K562 (cell line): ENCODE measurements around the gene OGT. TPM values are rescaled to one million over a fixed set of nuclear protein-coding genes. Genes with fewer than 3 reads are reported as not detected.

Source experiments
- ATAC-seq: fragments of 200-7000 bp; cut with Tn5 transposase; 3 replicates; pipeline ENCODE4 v1.9.1; 2020; ENCODE audit warnings: moderate library complexity
- BruUV-seq: library from RNA; stranded (reverse); fragments of 400-500 nt; replicated peaks from 2 replicates; lab custom pipeline; 2021; lab: Mats Ljungman, UMichigan
- CTCF ChIA-PET: fragments of 300-600 bp; formaldehyde crosslinking; extraction: SDS; loops from one replicate; lab custom pipeline; 2021; ENCODE audit warnings: low intra/inter-chr PET ratio; lab: Yijun Ruan, JAX
- POLR2A ChIA-PET: fragments of 300-600, 350-650 bp; sonication (Branson Sonifier 250); formaldehyde crosslinking; extraction: SDS; loops from one replicate; lab custom pipeline; 2021; ENCODE audit warnings: antibody characterized with exemption, inconsistent platforms; lab: Yijun Ruan, JAX
- DNase-seq, 4 experiments: peaks; one replicate each; pipeline versions ENCODE4 v3.0.0 to v3.0.0-alpha.2; 2011 to 2018; ENCODE audit warnings: low spot score in 3 of 4, mixed read lengths in 3 of 4; ENCODE audit errors: extremely low read depth in 1 of 4
- FAIRE-seq: peaks from 2 replicates; lab custom pipeline; 2011; peaks lifted over from hg19 to GRCh38; lab: Jason Lieb, UNC
- H2AFZ ChIP-seq: 2 replicates; pipeline ENCODE4 v1.6.0; 2011; ENCODE audit warnings: low read depth, low read length, control low read depth, inconsistent platforms
- H3K27ac ChIP-seq: fragments of 200-600 bp; 3 replicates; pipeline ENCODE4 v1.8.0; 2011; ENCODE audit warnings: low read depth, mild to moderate bottlenecking, control low read depth, inconsistent platforms, low read length, moderate library complexity, mixed read lengths; ENCODE audit errors: extremely low read depth
- H3K27me3 ChIP-seq, 2 experiments: fragments of 300-600 bp in 1 of 2; 2 replicates in 1 of 2; 3 replicates in 1 of 2; pipeline versions ENCODE4 v1.6.0 to v1.8.0; 2011; ENCODE audit warnings: inconsistent platforms in 2 of 2, low read length in 2 of 2, mild to moderate bottlenecking in 1 of 2, mixed read lengths in 1 of 2, moderate library complexity in 1 of 2; ENCODE audit not compliant: control insufficient read depth in 2 of 2, insufficient read depth in 2 of 2
- H3K36me3 ChIP-seq: fragments of 300-600 bp; 3 replicates; pipeline ENCODE4 v1.8.0; 2011; ENCODE audit warnings: mild to moderate bottlenecking, low read length, inconsistent platforms; ENCODE audit not compliant: control insufficient read depth, insufficient read depth
- H3K4me1 ChIP-seq, 2 experiments: fragments of 200-600 bp in 1 of 2; replicated peaks in 1 of 2; 2 replicates in 1 of 2; 3 replicates in 1 of 2; pipeline versions ENCODE4 v1.5.1 to v1.8.0; 2011; ENCODE audit warnings: inconsistent platforms in 2 of 2, low read length in 2 of 2, mild to moderate bottlenecking in 1 of 2, mixed read lengths in 1 of 2, moderate library complexity in 1 of 2; ENCODE audit not compliant: control insufficient read depth in 2 of 2, insufficient read depth in 2 of 2
- H3K4me2 ChIP-seq: 2 replicates; pipeline ENCODE4 v1.6.1; 2011; ENCODE audit warnings: low read length, control low read depth, inconsistent platforms, mixed read lengths; ENCODE audit not compliant: insufficient read depth
- H3K4me3 ChIP-seq: fragments of 200-600 bp; sonication (generic), shearing (Covaris generic); 2 replicates; pipeline ENCODE4 v1.5.1; 2016; ENCODE audit warnings: control low read depth, inconsistent platforms
- H3K79me2 ChIP-seq: fragments of 200-600 bp; 3 replicates; pipeline ENCODE4 v1.8.0; 2011; ENCODE audit warnings: low read length, inconsistent platforms; ENCODE audit not compliant: control insufficient read depth, insufficient read depth
- H3K9ac ChIP-seq, 2 experiments: 2 replicates each; pipeline versions ENCODE4 v1.6.0 to v1.6.1; 2011; ENCODE audit warnings: low read depth in 2 of 2, low read length in 2 of 2, control low read depth in 1 of 2, inconsistent platforms in 1 of 2, mild to moderate bottlenecking in 1 of 2, mixed read lengths in 1 of 2; ENCODE audit not compliant: insufficient read depth in 1 of 2
- H3K9me1 ChIP-seq: one replicate; pipeline ENCODE4 v1.6.0; 2011; ENCODE audit warnings: inconsistent platforms, mild to moderate bottlenecking, low read length, moderate library complexity; ENCODE audit not compliant: control insufficient read depth, insufficient read depth
- H3K9me3 ChIP-seq: replicated peaks from 2 replicates; pipeline ENCODE4 v1.5.1; 2011; ENCODE audit warnings: low read depth, low read length, inconsistent platforms; ENCODE audit not compliant: control insufficient read depth, insufficient read depth
- H4K20me1 ChIP-seq: replicated peaks from 2 replicates; pipeline ENCODE4 v1.6.1; 2011; ENCODE audit warnings: low read length, inconsistent platforms, mixed read lengths; ENCODE audit not compliant: control insufficient read depth, insufficient read depth
- C11orf30 ChIP-seq: fragments of 450-650 bp; IDR thresholded peaks from 2 replicates; pipeline ENCODE4 v1.6.1; 2016; ENCODE audit warnings: low read depth, mild to moderate bottlenecking
- FOXJ2 ChIP-seq: fragments of 200-800 bp; sonication (Bioruptor generic); IDR thresholded peaks from 2 replicates; pipeline ENCODE4 v1.6.1; 2016; ENCODE audit warnings: missing genetic modification characterization, missing compliant biosample characterization
- GATA2 ChIP-seq: sonication (generic); formaldehyde crosslinking; IDR thresholded peaks from 2 replicates; pipeline ENCODE4 v1.4.0; 2020; ENCODE audit warnings: mild to moderate bottlenecking, missing genetic modification reagents
- NFATC3 ChIP-seq: fragments of 450-650 bp; IDR thresholded peaks from 2 replicates; pipeline ENCODE4 v1.6.1; 2017; ENCODE audit warnings: mild to moderate bottlenecking
- NR2C1 ChIP-seq, 2 experiments: fragments of 450-650 bp; IDR thresholded peaks; 2 replicates each; pipeline ENCODE4 v1.6.1; 2017; ENCODE audit warnings: mild to moderate bottlenecking in 2 of 2, antibody characterized with exemption in 1 of 2, inconsistent platforms in 1 of 2, missing compliant biosample characterization in 1 of 2, missing genetic modification characterization in 1 of 2
- PCBP2 ChIP-seq: fragments of 200-400 bp; formaldehyde crosslinking; IDR thresholded peaks from 2 replicates; pipeline ENCODE4 v1.6.1; 2018; ENCODE audit warnings: low read length, low read depth, mild to moderate bottlenecking, moderate library complexity; ENCODE audit not compliant: poor library complexity, severe bottlenecking
- RBFOX2 ChIP-seq: fragments of 200-400 bp; formaldehyde crosslinking; IDR thresholded peaks from 2 replicates; pipeline ENCODE4 v1.6.1; 2017; ENCODE audit warnings: low read depth, mild to moderate bottlenecking, low read length, moderate library complexity
- RBM22 ChIP-seq: fragments of 200-400 bp; formaldehyde crosslinking; IDR thresholded peaks from 2 replicates; pipeline ENCODE4 v1.6.1; 2018; ENCODE audit warnings: low read length, low read depth; ENCODE audit not compliant: poor library complexity, severe bottlenecking
- STAT6 ChIP-seq: sonication (generic); formaldehyde crosslinking; IDR thresholded peaks from 2 replicates; pipeline ENCODE4 v1.8.1; 2023; ENCODE audit warnings: mild to moderate bottlenecking, missing genetic modification reagents
- TRIM25 ChIP-seq: fragments of 450-650 bp; IDR thresholded peaks from 2 replicates; pipeline ENCODE4 v1.7.0; 2016; ENCODE audit warnings: borderline replicate concordance
- ZBTB43 ChIP-seq: sonication (generic); formaldehyde crosslinking; IDR thresholded peaks from 2 replicates; pipeline ENCODE4 v1.8.0; 2023; ENCODE audit warnings: mild to moderate bottlenecking, missing genetic modification reagents
- ZNF263 ChIP-seq: sonication (generic); formaldehyde crosslinking; IDR thresholded peaks from 2 replicates; pipeline ENCODE4 v1.8.0; 2022; ENCODE audit warnings: mild to moderate bottlenecking, missing genetic modification reagents, borderline replicate concordance
- ZNF3 ChIP-seq: fragments of 250-450 bp; sonication (Bioruptor Pico); IDR thresholded peaks from 2 replicates; pipeline ENCODE4 v1.5.0; 2021; ENCODE audit warnings: mild to moderate bottlenecking, moderate library complexity
- ZNF445 ChIP-seq: fragments of 250-450 bp; sonication (Bioruptor Pico); IDR thresholded peaks from 2 replicates; pipeline ENCODE4 v1.4.0; 2020; ENCODE audit warnings: low read depth, mild to moderate bottlenecking, moderate library complexity
- WGBS: fragments of 100-300 bp; shearing (Covaris generic); methylation state at CpG from one replicate; pipeline ENCODE4 v1.1.6; 2016; ENCODE audit warnings: low coverage, mixed read lengths; ENCODE audit not compliant: insufficient coverage; ENCODE audit errors: missing lambda C conversion rate; 5-methylcytosine and 5-hydroxymethylcytosine counted together
- in situ Hi-C: fragments of 300-500 bp; cut with MboI; formaldehyde crosslinking; loops from 4 replicates; pipeline ENCODE4 v1.15.0; 2018; ENCODE audit warnings: inconsistent platforms, mixed read lengths
- intact Hi-C: fragments of 100-400 bp; cut with micrococcal nuclease; formaldehyde crosslinking; loops from 2 replicates; pipeline ENCODE4 v1.14.2; 2022
- polyA plus RNA-seq, 8 experiments: library from polyadenylated mRNA; depleted of rRNA in 4 of 8; stranded (reverse) in 5 of 8; unstranded in 3 of 8; fragments of >200 nt; fragmentation: Nextera tagmentation in 2 of 8; fragmentation: Illumina TruSeq in 1 of 8; extraction: Ambion mirVana in 2 of 8; extraction: Trizol in 1 of 8; gene quantifications; 2 replicates each; pipeline versions ENCODE4 v1.2.1 to v1.2.3, GENCODE V29; 2011 to 2014; ENCODE audit warnings: inconsistent platforms in 1 of 8, missing spikeins in 1 of 8
- total RNA-seq, 7 experiments: library from RNA; depleted of rRNA in 6 of 7; stranded (reverse); fragments of >200 nt in 6 of 7; fragmentation: Illumina TruSeq in 2 of 7; extraction: Trizol in 2 of 7; gene quantifications; 2 replicates each; pipeline versions ENCODE4 v1.2.1 to v1.2.3, GENCODE V29; 2011 to 2021; ENCODE audit warnings: low replicate concordance in 1 of 7
- TF ChIP-seq, protein P1 (sequence below): fragments of 250-450 bp; sonication (Bioruptor Pico); IDR thresholded peaks from 2 replicates; pipeline ENCODE4 v1.5.0; 2022; ENCODE audit warnings: mild to moderate bottlenecking

OGT gene
- total and polyA plus RNA-seq, 9 of the 15 experiments (the other 6 are each of a cell fraction or from before 2014, with no cell fraction given) = 38.9 to 347 (median 117) TPM

DNA sequence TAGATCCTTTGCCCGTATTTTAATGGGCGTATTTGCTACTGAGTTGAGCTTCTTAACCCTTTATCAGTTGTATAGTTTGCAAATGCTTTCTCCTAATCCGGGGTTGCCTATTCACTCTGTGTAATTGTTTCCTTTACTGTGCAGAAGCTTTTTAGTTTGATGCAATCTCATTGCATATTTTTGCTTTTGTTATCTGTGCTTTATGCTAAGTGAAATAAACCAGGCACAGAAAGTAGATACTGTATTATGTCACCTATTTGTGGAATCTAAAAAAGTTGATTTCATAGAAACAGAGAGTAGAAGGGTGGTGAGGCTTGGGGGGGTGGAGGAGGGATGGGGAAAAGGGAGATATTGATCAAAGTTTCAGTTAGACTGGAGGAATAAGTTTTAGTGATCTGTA lies 17.7 kb downstream of the OGT start:
- H2AFZ ChIP-seq = no peak overlapping the region
- ChIA-PET CTCF (interaction anchor here (1.1 kb wide), 1 partner anchor 10 kb away, joined by 6 read pairs; no protein-coding TSS in a partner anchor), POLR2A (interaction anchor here (1.2 to 4.4 kb wide), 4 partner anchors 9 to 184 kb away, joined by 4 to 37 read pairs (median 6); partner anchors contain the start of genes OGT and TAF1)
- FAIRE-seq (no peak), ATAC-seq (no peak), DNase-seq (no peak)
- H3K4me1 ChIP-seq = no peaks in the 10 kb centered on the region
- H3K4me2 ChIP-seq = no peak overlapping the region
- WGBS = 83% methylated on average over 3 of the region's 3 CpGs
- intact Hi-C loops (no loop called here), in situ Hi-C loops (no loop called here)
- H3K9me3 ChIP-seq = no peaks in the 10 kb centered on the region
- H3K36me3 ChIP-seq = peaks cover 89% of the 10 kb centered on the region
- no peaks in the 10 kb centered on the region for H4K20me1 ChIP-seq
- H3K9ac ChIP-seq = no peak overlapping the region
- peaks cover 3% of the 10 kb centered on the region for H3K9me1 ChIP-seq
- BruUV-seq = no TSS peak
- H3K4me3 ChIP-seq = no peak overlapping the region
- H3K27me3 ChIP-seq = no peaks in the 10 kb centered on the region
- H3K27ac ChIP-seq = no peak overlapping the region
- peaks cover 34% of the 10 kb centered on the region for H3K79me2 ChIP-seq
- TF ChIP-seq RBM22 (no peak), NR2C1 (IDR thresholded peaks at IDR 0.05) (no peak), NR2C1 (tag; IDR thresholded peaks at IDR 0.05) (no peak), NFATC3 (no peak), ZNF263 (no peak), ZNF3 (CRISPR knock-in tag) (no peak), C11orf30 (no peak), RBFOX2 (no peak), TRIM25 (no peak), ZNF445 (CRISPR knock-in tag) (no peak), GATA2 (no peak), FOXJ2 (no peak), ZBTB43 (CRISPR knock-in tag) (no peak), STAT6 (CRISPR knock-in tag) (no peak), PCBP2 (no peak)
- TF ChIP-seq, protein P1, sequence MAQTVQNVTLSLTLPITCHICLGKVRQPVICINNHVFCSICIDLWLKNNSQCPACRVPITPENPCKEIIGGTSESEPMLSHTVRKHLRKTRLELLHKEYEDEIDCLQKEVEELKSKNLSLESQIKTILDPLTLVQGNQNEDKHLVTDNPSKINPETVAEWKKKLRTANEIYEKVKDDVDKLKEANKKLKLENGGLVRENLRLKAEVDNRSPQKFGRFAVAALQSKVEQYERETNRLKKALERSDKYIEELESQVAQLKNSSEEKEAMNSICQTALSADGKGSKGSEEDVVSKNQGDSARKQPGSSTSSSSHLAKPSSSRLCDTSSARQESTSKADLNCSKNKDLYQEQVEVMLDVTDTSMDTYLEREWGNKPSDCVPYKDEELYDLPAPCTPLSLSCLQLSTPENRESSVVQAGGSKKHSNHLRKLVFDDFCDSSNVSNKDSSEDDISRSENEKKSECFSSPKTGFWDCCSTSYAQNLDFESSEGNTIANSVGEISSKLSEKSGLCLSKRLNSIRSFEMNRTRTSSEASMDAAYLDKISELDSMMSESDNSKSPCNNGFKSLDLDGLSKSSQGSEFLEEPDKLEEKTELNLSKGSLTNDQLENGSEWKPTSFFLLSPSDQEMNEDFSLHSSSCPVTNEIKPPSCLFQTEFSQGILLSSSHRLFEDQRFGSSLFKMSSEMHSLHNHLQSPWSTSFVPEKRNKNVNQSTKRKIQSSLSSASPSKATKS (CRISPR knock-in tag) = no peak
